ENCODE data around the gene RBMS2.

Gene RBMS2

DNA sequence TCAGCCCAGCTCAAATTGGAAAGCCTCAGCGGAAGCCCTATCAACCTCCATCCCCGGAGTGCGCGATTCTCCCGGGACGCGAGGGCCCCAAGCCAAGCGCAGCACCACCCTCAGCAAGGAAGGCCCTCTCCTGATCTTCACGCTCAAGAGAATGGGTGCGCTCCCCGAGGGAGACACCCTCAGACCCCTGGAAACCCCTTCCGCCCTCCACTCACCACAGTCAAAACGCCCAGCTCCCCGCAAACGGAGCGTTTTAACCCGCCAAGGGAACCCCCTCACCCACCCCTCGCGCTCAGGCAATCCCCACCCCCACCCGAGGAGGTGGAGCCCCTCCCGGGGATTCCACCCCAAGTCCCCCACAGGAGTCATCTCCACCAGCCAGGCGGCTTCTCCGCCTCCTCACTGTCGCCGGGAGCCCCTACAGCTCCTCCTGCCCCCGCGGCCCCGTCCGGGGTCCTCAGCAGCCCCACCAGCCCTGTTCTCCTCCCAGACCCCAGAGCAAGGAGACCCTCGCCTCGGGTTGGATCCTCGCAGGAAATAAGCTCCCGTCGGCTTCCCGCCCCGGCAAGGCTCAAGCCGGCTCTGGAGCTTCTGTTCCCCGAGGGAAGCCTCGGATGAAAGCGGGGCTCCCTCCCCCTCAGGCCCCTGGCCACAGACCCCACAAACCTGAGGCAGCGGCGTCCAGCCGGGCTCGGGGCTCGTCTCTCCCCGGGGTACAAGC is 108.0 kb downstream of the RBMS2 start:
- TF ChIP-seq, protein P1, sequence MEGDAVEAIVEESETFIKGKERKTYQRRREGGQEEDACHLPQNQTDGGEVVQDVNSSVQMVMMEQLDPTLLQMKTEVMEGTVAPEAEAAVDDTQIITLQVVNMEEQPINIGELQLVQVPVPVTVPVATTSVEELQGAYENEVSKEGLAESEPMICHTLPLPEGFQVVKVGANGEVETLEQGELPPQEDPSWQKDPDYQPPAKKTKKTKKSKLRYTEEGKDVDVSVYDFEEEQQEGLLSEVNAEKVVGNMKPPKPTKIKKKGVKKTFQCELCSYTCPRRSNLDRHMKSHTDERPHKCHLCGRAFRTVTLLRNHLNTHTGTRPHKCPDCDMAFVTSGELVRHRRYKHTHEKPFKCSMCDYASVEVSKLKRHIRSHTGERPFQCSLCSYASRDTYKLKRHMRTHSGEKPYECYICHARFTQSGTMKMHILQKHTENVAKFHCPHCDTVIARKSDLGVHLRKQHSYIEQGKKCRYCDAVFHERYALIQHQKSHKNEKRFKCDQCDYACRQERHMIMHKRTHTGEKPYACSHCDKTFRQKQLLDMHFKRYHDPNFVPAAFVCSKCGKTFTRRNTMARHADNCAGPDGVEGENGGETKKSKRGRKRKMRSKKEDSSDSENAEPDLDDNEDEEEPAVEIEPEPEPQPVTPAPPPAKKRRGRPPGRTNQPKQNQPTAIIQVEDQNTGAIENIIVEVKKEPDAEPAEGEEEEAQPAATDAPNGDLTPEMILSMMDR (IDR thresholded peaks at IDR 0.05; ENCODE audit: insufficient read depth, low read depth, low read length, missing control alignments) = no peak
- DNase-seq (ENCODE audit: low read depth) = peak; percentile 48
- peak overlapping the region; percentile 90 for H3K4me3 ChIP-seq (ENCODE audit: low read depth, low read length)

DNA sequence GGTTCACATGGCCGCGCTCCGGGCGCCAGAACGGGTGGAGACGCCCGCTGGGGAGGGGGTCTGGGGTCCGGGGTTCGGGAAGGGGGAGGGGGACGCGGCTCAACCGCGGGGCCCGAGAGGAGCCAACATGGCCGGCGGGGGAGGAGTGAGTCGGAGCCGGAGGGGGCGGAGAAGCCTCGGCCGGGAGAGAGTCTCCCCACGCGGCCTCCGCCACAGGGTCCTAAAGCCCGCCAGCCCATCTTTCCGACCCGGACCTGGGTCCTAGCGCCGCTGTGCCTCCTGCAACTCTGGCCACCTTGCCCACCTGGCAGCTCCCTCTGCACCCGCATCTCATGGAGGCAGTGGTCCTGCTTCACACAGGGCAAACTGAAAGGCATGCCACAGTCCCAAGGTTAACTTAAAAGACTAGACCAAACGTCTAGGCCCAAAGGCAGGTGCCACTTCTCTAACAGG is 108.6 kb downstream of the RBMS2 start, which contains the start of gene BAZ2A:
Gene BAZ2A, minus strand, starts transcription at position 147 of the 453 bp plus-strand sequence. CDS start 12,796 bp downstream, outside the sequence.
- TF ChIP-seq, protein P1 (IDR thresholded peaks at IDR 0.05; ENCODE audit: insufficient read depth, low read depth, low read length, missing control alignments) = no peak
- H3K4me3 ChIP-seq (ENCODE audit: low read depth, low read length) = peak within 1 kb of the TSS; percentile 90
- DNase-seq (ENCODE audit: low read depth) = peak; percentile 91

DNA sequence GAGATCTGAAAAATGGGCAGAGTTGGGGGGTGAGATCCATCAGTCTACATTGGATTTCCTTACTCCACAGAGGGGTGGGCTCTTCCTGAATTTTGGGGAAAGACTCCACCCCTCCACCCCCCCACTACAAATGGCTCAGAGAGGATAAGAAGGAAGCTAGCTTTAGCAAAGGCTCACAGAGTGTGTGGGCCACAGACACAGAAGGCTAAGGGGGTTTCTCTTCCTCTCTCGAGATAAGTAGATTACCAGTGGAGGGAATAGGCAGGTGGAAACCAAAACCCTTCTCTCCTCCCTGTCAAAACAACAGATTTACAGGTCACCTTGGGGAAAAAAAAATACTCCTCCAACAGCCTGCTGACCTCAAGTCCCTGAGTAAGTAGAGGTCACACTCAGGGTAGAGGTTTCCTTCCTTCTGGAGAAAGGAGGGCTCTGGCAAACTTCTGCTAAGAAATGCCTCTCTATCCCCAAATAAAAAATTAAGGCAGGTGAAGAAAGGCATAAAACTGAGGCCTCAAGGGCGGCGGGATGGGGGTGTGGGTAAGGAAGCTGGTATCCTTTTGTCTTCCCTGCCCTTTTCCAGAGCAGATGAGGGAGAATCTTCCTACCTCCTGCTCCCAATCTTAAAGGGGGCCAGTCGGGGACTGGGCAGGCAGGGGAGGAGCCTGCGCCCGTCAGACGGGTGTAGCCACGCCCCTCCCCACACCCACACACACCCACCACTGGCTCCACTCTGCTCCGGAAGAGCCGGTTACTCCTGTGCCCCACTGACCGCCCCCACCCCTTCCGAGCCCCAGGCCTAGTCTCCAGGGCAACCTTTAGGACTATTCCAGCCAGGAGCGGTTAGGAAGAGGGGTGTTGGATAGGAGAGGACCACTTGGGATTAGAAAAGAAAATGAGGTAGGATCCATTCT is 110.4 kb downstream of the RBMS2 start:
- peak overlapping the region; percentile 51 for H3K4me3 ChIP-seq (ENCODE audit: low read depth, low read length)
- TF ChIP-seq, protein P1 (IDR thresholded peaks at IDR 0.05; ENCODE audit: insufficient read depth, low read depth, low read length, missing control alignments) = no peak
- peak; percentile 77 for DNase-seq (ENCODE audit: low read depth)

DNA sequence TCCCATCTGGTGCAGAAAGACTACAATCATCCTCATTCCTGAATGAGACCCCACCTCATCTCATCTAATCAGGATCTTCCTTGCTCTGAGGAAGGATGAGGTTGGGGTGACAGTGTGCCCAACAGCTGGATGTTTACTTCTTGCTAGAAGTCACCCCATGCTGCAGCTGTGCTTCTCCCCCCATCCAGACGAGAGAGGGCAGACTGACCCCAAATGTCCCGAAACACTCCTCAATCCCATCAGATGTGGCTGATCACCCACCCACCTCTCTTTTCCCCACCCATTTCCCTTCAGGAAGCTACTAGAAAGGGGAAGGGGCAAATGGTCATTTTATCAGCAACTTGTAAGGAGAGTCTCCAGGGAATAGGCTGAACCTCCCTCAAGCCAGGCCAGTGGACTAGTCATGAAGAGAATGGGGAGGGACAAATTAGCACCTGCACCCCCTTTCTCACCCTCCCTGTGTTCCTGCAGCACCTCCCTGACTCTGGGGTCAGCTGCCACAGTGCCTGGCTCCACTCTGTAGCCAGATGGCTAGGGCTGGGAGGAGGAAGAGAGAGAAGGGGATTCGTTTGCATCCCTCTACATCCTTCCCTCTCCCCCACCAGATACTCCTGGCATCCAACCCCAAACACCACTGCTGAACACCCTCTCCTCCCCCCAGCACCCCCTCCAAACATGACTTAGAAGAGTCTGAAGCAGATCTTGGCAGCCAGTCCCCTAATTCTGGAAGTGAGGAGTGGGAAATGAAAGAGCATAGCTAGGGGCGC is 111.3 kb downstream of the RBMS2 start:
- peak overlapping the region; percentile 51 for H3K4me3 ChIP-seq (ENCODE audit: low read depth, low read length)
- DNase-seq (ENCODE audit: low read depth) = no peak
- TF ChIP-seq, protein P1 (IDR thresholded peaks at IDR 0.05; ENCODE audit: insufficient read depth, low read depth, low read length, missing control alignments) = no peak

DNA sequence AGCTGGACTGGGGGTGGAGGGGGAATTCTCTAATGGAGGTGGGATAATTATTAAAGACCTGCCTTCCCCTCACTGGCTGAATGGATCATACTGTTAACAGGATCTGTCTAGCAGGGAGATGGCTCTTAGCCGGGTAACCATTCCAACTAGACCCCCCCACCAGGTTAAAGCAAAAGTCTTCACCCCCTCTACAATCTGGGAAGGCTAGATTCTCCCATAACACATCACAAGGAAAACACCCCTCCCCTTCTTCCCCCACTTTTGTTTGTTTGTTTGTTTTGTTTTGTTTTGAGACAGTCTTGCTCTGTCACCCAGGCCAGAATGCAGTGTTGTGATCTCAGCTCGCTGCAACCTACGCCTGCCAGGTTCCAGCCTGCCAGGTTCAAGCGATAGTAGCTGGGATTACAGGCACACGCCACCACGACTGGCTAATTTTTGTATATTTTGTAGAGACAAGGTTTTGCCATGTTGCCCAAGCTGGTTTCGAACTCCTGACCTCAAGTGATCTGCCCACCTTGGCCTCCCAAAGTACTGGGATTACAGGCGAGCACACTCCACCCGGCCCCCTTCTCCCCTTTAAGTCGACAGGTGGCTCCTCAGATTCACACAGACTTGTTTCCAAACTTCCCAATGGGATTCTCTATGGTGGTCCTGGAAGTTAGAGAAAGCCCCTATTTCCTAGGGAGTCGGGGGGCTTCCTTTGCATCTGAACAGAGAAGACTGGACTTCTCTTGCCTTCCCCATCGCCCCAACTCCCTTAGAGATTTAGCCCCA is 112.0 kb downstream of the RBMS2 start:
- DNase-seq (ENCODE audit: low read depth) = no peak
- peak overlapping the region; percentile 82 for H3K4me3 ChIP-seq (ENCODE audit: low read depth, low read length)
- TF ChIP-seq, protein P1 (IDR thresholded peaks at IDR 0.05; ENCODE audit: insufficient read depth, low read depth, low read length, missing control alignments) = no peak

Measured in GM12865 (cell line).